Renal cortical epithelial cell (primary cell): Measurements from ENCODE around the gene APPL2. TPM values are rescaled to one million over a fixed set of nuclear protein-coding genes. Genes with fewer than 3 reads are reported as not detected.
A peak's percentile ranks its signal among the peaks of the same experiment; 100 is the strongest.

Experiments
- DNase-seq: peaks from one replicate; pipeline ENCODE4 v3.0.0-alpha.2; 2011; ENCODE audit warnings: low read depth
- total RNA-seq: library from RNA; depleted of rRNA; stranded (reverse); fragments of >200 nt; gene quantifications from 2 replicates; pipeline ENCODE4 v1.2.3, GENCODE V29; 2014

APPL2 gene
- total RNA-seq, 1 donor from 2014 or later = 111 TPM

- no peak for DNase-seq
Measured at GRCh38 chr12:105223352-105223845, 12.6 kb downstream of the APPL2 start.

DNA sequence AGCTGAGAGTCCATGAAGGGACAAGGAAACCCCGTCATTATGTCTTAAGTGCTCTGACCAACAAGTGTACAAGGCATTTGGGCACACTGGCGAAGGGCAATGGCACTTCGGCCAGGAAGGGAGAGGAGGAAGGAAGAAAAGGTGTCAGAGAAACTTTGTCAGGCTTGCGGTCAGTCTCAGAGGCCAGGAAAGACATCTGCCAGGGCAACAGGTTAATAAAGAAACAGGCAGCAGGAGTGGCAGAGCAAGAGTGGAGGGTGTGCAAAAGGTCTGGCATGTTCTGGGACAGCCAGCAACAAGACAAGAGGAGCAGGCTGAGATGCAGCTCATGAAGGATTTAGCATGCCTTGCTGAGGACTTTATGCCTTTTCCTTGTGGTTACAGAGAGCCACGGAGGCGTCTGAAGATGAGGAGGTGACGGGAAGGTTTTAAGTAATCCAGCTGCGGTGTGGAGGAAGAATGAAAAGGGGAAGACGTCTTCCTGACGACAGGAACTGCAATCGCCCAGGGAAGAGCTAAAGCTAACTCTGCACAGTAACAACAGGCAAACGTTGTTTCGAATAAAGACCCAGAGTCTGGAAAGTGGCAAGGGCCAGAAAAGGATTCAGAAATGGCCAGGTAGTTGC, 13.1 kb downstream of the APPL2 start:
- DNase-seq = no peak

GRCh38 chr12:105222284-105222655, 13.7 kb downstream of the APPL2 start:
- no peak for DNase-seq

- no peak for DNase-seq
Measured at GRCh38 chr12:105221583-105222283, 14.2 kb downstream of the APPL2 start.

DNA sequence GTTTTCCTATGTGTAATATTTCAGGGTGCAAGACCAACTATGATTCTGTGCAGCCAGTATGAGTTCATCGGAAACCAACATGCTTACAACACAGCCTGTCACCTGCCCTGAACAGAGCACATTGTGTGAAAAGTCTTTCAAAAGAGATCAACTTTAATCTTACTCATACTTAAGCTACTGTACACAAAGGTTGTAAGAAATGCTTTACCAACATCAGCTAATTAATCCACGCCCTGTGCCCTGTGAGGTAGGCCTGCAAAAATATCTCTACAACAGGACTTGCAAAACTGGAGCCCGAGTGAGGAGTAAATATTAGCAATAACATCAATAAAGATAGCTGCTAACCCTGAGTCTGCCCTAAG, 15.1 kb downstream of the APPL2 start:
- no peak for DNase-seq

- DNase-seq = no peak
Measured at GRCh38 chr12:105220150-105220928, 15.6 kb downstream of the APPL2 start.

- DNase-seq = no peak
Measured at GRCh38 chr12:105219261-105220028, 16.5 kb downstream of the APPL2 start.

- no peak for DNase-seq
Measured at GRCh38 chr12:105218434-105218833, 17.5 kb downstream of the APPL2 start.

DNA sequence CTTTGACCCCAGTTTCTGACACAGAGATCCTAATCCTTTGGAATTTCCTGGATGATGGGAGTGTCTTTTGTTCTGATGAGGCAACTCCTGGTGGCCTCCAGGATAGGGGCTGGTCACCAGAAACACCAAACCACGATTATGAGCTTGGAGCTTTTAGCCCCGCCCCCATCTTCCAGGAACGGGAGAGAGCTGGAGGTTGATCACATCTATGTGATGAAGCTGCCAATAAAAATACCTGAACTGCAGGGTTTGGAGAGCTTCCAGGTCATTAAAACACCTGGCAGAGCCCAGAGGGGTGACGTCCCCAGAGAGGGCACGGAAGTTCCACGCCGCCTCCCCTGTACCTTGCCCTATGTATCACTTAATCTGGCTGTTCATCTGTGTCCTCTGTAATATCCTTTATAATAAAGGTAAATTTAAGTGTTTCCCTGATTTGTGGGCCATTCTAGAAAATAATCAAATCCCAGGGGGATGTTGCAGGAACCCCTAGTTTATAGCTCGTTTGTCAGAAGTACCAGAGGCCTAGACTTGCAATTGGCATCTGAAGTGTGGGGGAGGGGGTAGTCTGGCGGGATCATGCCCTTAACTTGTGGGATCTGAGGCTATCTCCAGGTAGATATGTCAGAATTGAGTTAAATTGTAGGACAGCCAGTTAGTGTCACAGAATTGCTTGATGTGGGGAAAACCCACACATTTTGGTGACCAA, 21.2 kb downstream of the APPL2 start:
- DNase-seq = peak; percentile 62

DNA sequence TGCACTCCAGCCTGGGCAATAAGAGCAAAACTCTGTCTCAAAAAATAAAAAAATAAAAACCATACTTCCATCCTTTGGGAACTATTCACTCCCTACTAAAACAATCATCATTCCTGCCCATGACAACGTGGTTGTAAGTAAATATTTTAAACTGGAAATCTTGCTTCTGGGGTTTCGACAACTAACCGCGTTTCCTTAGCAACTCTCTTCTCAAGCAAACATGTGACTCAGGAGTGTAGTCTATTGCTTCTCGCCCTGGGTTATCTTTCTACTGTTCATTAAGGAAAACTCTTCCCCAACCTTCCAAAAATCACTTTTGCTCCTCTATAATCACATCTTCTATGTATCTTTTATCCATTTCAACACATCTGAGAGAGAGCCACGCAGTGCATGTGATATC, 21.8 kb downstream of the APPL2 start:
- DNase-seq = peak; percentile 37

GRCh38 chr12:105212438-105212837, 23.5 kb downstream of the APPL2 start:
- DNase-seq = peak; percentile 16

DNA sequence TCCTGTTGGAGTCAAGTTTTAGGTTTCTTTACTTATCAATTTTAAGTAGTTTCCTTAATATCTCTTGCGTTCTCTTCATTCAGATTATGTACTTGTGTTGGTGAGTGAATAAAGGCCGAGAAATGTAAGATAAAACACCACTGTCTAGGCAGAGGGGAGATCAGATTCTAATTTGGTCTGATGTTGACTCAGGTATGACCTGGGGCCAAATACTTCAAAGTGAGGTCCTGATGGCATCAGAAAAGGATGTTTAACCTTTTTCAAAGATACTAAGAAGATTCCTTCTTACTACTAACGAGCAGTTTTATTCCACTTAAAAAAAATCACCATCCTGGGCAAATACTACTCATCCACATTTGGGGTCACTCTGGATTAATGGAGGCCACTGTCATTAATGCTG, 26.9 kb downstream of the APPL2 start:
- no peak for DNase-seq

DNA sequence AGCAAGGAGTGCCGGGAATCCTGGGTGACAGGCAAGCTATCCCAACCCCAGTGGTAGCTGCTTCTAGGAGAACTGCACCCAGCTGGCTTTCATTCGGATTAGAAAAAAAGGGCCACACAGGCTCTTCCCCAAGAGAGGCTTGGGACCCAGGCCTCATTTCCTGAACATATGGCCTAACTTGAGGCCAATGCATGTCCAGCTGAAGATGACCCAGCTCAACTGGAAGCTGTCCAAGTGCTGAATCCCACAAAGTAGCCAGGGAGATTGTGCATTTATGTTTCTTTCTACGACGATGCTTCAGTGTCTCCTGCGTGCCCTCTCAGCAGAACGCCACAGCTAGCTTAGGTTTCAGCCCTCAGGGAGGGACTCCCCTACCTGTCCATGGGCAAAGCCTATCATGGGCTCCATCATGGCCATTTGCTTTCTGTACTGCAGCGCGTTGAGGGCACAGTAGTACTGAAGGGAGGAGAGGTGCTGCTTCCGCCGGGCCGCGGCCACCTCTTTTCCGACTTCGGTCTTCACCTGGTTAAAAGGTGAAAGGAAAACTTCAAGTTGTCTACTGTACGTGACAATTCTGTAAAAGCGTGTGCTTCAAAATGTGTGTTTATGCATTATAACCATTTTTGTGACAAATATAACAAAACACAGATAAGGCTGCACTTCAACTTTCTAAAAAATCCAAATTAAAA, 29.1 kb downstream of the APPL2 start:
- DNase-seq = no peak

DNA sequence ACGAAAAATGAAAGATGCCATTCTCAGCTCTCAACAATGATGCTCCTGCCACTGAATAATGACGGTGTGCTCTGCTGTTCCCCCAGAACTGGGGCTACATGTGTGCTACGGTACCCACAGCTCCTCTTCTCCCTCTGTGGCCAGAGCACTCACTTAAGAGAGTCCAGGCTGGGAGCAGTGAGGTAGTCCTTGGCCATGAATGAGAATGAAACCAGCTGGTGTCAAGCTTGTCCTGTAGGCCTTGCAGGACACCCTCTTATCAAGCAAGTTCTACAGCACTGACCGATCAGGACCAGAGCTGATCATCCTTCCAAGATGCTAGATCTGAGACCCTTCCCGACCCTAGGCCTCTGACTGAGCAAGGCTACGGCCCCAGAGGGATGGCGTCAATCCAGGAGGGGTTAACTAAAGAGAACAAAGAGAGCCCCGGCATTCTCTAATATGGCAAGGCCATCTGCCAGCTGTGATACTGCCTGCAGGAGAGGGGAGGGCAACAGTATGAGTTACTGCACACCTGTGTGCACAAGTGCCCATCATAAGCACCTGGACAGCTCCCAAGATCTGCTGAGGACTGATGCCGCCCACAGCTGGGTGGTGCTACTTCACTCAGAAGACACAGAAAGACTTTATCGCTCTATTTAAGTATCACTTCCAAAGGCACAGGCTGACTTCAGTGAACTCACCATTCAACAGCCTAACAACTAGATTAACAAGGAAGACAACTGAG, 30.5 kb downstream of the APPL2 start:
- no peak for DNase-seq

- DNase-seq = peak; percentile 52
Measured at GRCh38 chr12:105204916-105205315, 31.1 kb downstream of the APPL2 start.

- DNase-seq = no peak
Measured at GRCh38 chr12:105204127-105204526, 31.8 kb downstream of the APPL2 start.

- DNase-seq = no peak
Measured at GRCh38 chr12:105202202-105202601, 33.8 kb downstream of the APPL2 start.

- DNase-seq = no peak
Measured at GRCh38 chr12:105201299-105201698, 34.7 kb downstream of the APPL2 start.

DNA sequence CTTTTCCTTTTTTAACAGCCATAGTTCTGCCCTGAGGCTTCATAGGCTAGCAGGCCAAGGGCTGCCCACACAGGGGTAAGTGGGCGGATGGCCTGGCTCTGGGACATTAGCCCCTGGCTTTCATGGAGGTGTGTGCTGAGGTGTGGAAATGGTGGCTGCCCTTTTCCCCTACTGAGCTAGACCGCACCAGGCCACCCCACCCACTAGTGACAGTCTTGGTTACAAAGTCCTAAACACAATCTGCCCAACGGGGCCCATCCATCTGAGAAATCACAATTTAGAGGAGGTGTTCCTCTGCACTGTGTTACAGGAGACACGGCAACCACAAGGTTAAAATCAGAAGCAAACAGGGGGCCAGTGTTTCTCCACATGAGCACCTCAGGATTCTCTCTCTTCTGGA, 35.6 kb downstream of the APPL2 start:
- no peak for DNase-seq

DNA sequence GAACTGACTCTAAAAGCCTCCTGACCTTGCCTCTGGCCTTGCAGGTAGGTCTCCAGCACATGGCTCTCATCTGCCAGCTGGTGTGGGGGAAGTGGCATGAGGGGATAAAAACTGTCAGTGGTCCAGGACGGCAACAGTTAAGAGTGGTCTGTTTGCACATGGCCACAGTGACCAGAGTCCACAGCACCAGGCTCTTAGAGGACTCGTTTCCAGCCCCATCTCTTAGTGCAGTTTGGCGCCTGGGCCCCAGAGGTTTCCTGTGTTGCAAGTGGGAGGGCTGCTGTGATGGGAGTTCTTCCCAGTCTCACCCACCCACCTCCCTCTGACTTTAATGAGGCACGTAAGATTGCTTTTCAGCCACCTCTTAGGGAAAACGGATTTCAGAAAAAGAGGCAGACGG, 37.0 kb downstream of the APPL2 start:
- DNase-seq = no peak
